Breast epithelium (tissue), 4 donors: ENCODE data around the gene MALL. TPM values are rescaled to one million over a fixed set of nuclear protein-coding genes. Genes with fewer than 3 reads are reported as not detected.

Source experiments
- DNase-seq, 2 donors: peaks; one replicate each; pipeline ENCODE4 v3.0.0-alpha.2; 2019; ENCODE audit warnings: low spot score in 2 of 2
- H3K27ac ChIP-seq, 2 donors: fragments of 200-600 bp; sonication (generic) in 1 of 2; one replicate each; pipeline ENCODE4 v1.5.1; 2016 to 2019; ENCODE audit warnings: mild to moderate bottlenecking in 1 of 2
- H3K27me3 ChIP-seq, 2 donors: fragments of 200-600 bp; sonication (generic) in 1 of 2; one replicate each; pipeline versions ENCODE4 v1.5.1 to v1.6.0; 2017 to 2019; ENCODE audit warnings: control low read depth in 1 of 2, mild to moderate bottlenecking in 1 of 2
- H3K36me3 ChIP-seq: fragments of 200-600 bp; one replicate; pipeline ENCODE4 v1.5.1; 2019
- H3K4me1 ChIP-seq, 2 donors: fragments of 200-600 bp; sonication (generic); one replicate each; pipeline ENCODE4 v1.5.1; 2016 to 2019; ENCODE audit warnings: control low read depth in 1 of 2
- H3K4me3 ChIP-seq, 3 donors: fragments of 200-600 bp; sonication (generic); 1 replicate in 2 of 3; 2 replicates in 1 of 3; pipeline ENCODE4 v1.5.1; 2016 to 2019; ENCODE audit warnings: mild to moderate bottlenecking in 3 of 3, moderate library complexity in 2 of 3
- H3K9me3 ChIP-seq, 2 donors: fragments of 200-600 bp; sonication (generic) in 1 of 2; one replicate each; pipeline ENCODE4 v1.5.1; 2016 to 2019; ENCODE audit warnings: control low read depth in 1 of 2
- CTCF ChIP-seq, 3 donors: fragments of 450-650 bp; IDR thresholded peaks; one replicate each; pipeline ENCODE4 v1.5.1; 2016 to 2017; ENCODE audit warnings: antibody characterized with exemption in 3 of 3, mild to moderate bottlenecking in 3 of 3, moderate library complexity in 3 of 3
- POLR2A ChIP-seq: fragments of 450-650 bp; IDR thresholded peaks from one replicate; pipeline ENCODE4 v1.6.1; 2016; ENCODE audit warnings: antibody characterized with exemption, mild to moderate bottlenecking, moderate library complexity
- POLR2AphosphoS5 ChIP-seq, 3 donors: sonication (generic); formaldehyde crosslinking; IDR thresholded peaks; one replicate each; pipeline ENCODE4 v1.6.1; 2017; ENCODE audit warnings: antibody characterized with exemption in 3 of 3
- intact Hi-C: fragments of 100-400 bp; cut with DNase I; formaldehyde crosslinking; loops from one replicate; pipeline ENCODE4 v1.15.1; 2023; ENCODE audit warnings: low total_unique reads
- total RNA-seq, 3 donors: library from RNA; depleted of rRNA; stranded (reverse); fragments of >200 nt; gene quantifications; one replicate each; pipeline ENCODE4 v1.1.0, GENCODE V29; 2016

Gene MALL
- total RNA-seq, 3 donors from 2014 or later, result 6.2 to 19.6 (median 9.2) TPM

DNA sequence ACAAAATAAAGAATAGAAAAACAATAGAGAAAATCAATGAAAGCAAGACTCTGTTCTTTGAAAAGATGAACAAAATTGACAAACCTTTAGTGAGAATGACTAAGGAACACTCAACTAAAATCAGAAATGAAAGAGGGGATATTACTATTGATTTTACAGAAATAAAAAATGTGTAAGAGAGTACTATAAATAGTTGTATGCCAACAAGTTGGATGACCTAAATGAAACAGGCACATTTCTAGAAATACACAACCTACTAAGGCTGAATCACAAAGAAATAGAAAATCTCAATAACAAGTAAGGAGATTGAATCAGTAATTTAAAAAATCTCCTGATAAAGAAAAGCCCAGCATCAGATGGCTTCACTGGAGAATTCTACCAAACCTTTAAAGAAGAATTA, 18.4 kb upstream of the MALL start:
- TF ChIP-seq POLR2A (no peak), POLR2AphosphoS5 (IDR thresholded peaks at IDR 0.05) (no peak), CTCF (IDR thresholded peaks at IDR 0.05) (no peak)
- Histone ChIP-seq H3K27me3 (no peaks in the 10 kb centered on the region), H3K36me3 (no peaks in the 10 kb centered on the region), H3K4me3 (no peak overlapping the region), H3K9me3 (peaks cover 0 to 11% of the 10 kb centered on the region in 2 donors), H3K4me1 (no peaks in the 10 kb centered on the region), H3K27ac (no peak overlapping the region)
- intact Hi-C loops, result no loop called here
- DNase-seq, result no peak

GRCh38 chr2:110131166-110131565, 15.5 kb upstream of the MALL start:
- no peak for DNase-seq
- H3K4me1 ChIP-seq, result no peaks in the 10 kb centered on the region
- intact Hi-C loops, result no loop called here
- H3K4me3 ChIP-seq, result no peak overlapping the region
- no peak for TF ChIP-seq CTCF (IDR thresholded peaks at IDR 0.05)
- no peak for TF ChIP-seq POLR2A
- TF ChIP-seq POLR2AphosphoS5 (IDR thresholded peaks at IDR 0.05), result no peak
- no peaks in the 10 kb centered on the region for H3K27me3 ChIP-seq
- no peaks in the 10 kb centered on the region for H3K36me3 ChIP-seq
- H3K27ac ChIP-seq, result no peak overlapping the region
- H3K9me3 ChIP-seq, result peaks cover 0 to 11% of the 10 kb centered on the region in 2 donors

DNA sequence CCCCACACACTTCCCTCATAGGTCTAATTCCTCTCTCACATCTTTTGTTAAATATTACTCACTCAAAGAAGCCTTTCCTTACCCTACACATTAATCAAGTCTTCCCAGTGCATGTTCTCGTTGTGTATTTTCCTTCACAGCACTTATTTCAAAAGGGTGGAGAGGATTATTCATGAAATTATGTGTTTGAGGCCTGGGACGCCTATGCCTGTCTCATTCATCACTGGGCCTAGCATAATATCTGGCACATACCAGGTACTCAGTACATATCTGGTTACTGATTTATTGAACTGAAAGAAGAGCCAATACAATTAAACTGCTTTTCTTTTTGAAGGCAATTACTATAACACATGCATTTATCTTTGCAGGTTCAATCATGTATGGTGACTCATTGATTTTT, 15.1 kb upstream of the MALL start:
- peaks cover 0 to 11% of the 10 kb centered on the region in 2 donors for H3K9me3 ChIP-seq
- no peak for DNase-seq
- intact Hi-C loops, result no loop called here
- H3K27ac ChIP-seq, result no peak overlapping the region
- no peaks in the 10 kb centered on the region for H3K27me3 ChIP-seq
- TF ChIP-seq POLR2A (no peak), CTCF (IDR thresholded peaks at IDR 0.05) (no peak), POLR2AphosphoS5 (IDR thresholded peaks at IDR 0.05) (no peak)
- no peaks in the 10 kb centered on the region for H3K36me3 ChIP-seq
- H3K4me1 ChIP-seq, result no peaks in the 10 kb centered on the region
- H3K4me3 ChIP-seq, result no peak overlapping the region

DNA sequence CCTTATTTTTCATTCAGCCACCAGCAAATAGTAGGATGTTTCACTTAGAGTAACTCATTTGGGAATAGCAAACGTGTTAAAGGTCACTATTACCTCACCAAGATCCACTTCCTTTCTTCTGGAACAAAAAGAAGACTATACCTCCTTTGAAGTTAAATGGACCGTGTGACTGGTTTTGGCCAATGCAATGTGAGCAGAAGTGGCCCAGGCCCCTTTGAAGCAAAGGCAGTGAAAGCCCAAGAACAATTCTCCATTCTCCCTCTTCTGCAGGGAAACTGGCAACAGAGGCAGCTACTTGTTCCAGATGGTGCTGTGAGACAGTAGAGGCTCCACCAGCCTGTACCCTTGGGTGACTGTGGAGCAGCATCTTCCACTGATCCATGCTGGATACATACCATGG, 11.3 kb upstream of the MALL start:
- TF ChIP-seq POLR2A, result no peak
- no peak for TF ChIP-seq POLR2AphosphoS5 (IDR thresholded peaks at IDR 0.05)
- no peak for TF ChIP-seq CTCF (IDR thresholded peaks at IDR 0.05)
- no peaks in the 10 kb centered on the region for H3K9me3 ChIP-seq
- DNase-seq, result no peak
- no peak overlapping the region for H3K4me3 ChIP-seq
- H3K27ac ChIP-seq, result no peak overlapping the region
- intact Hi-C loops, result no loop called here
- H3K4me1 ChIP-seq, result no peaks in the 10 kb centered on the region
- peaks cover 7% of the 10 kb centered on the region for H3K36me3 ChIP-seq
- no peaks in the 10 kb centered on the region for H3K27me3 ChIP-seq

DNA sequence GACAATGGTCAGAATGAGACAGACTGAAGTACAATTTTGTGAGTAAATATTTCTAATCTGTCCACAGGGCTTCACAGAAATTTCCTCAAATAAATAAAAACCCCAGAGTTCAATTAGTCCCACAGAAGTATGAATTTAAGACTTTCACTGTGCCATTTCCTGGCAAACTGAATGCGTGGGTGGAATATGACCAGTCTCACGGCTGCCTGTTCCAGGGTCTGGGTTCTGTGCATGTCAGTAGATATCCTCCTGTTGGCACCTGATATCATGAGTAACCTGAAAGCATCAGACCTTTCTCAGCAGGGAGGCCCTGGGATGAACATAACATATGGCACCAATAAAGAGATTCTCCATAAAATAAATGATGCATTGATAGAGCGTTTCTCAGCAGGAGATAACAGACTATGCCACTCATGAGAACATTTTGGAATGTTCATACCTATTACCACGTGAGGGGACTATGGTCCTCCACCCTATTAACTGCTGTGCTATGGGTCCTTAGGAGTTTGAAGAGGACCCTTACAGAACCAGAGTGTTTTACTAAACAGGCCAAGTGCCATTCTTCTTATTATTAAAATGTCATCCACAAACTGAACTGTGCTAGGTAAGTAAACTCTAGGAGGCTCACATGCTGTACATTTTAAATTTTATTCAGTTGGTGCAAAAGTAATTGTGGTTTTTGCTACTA, 10.6 kb upstream of the MALL start:
- H3K4me3 ChIP-seq, result no peak overlapping the region
- DNase-seq, result no peak
- TF ChIP-seq POLR2A (no peak), POLR2AphosphoS5 (IDR thresholded peaks at IDR 0.05) (no peak), CTCF (IDR thresholded peaks at IDR 0.05) (no peak)
- no peak overlapping the region for H3K27ac ChIP-seq
- H3K36me3 ChIP-seq, result peaks cover 7% of the 10 kb centered on the region
- H3K9me3 ChIP-seq, result no peaks in the 10 kb centered on the region
- intact Hi-C loops, result no loop called here
- H3K27me3 ChIP-seq, result no peaks in the 10 kb centered on the region
- H3K4me1 ChIP-seq, result no peaks in the 10 kb centered on the region
